ENCODE results near the gene FNDC8. TPM values are rescaled to one million over a fixed set of nuclear protein-coding genes. Genes with fewer than 3 reads are reported as not detected.

FNDC8 gene
- total RNA-seq, 4 donors from 2014 or later: not detected

DNA sequence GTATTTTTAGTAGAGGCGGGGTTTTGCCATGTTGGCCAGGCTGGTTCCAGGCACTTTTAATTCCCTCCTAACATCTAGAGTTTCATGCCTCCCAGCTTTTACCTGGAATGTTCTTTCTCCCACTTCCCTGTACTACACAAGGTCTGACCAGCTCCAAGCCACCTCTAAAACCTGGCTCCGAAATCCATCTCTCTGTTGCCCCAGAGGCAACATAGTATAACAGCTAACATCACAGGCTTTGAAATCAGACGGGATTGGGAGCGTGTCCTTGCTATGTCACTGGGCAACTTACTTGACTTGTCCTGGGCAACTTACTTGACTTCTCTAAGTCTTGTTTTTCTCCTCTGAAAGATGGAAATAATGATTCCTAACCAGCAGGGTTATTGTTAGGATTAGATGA is 41.3 kb downstream of the FNDC8 start:
- H3K4me3 ChIP-seq: no peak overlapping the region
- no peak for DNase-seq
- H3K9me3 ChIP-seq: no peaks in the 10 kb centered on the region
- H3K4me1 ChIP-seq: no peaks in the 10 kb centered on the region
- no peaks in the 10 kb centered on the region for H3K27me3 ChIP-seq
- no peaks in the 10 kb centered on the region for H3K36me3 ChIP-seq
- no peak overlapping the region for H3K27ac ChIP-seq
- TF ChIP-seq, protein P1, sequence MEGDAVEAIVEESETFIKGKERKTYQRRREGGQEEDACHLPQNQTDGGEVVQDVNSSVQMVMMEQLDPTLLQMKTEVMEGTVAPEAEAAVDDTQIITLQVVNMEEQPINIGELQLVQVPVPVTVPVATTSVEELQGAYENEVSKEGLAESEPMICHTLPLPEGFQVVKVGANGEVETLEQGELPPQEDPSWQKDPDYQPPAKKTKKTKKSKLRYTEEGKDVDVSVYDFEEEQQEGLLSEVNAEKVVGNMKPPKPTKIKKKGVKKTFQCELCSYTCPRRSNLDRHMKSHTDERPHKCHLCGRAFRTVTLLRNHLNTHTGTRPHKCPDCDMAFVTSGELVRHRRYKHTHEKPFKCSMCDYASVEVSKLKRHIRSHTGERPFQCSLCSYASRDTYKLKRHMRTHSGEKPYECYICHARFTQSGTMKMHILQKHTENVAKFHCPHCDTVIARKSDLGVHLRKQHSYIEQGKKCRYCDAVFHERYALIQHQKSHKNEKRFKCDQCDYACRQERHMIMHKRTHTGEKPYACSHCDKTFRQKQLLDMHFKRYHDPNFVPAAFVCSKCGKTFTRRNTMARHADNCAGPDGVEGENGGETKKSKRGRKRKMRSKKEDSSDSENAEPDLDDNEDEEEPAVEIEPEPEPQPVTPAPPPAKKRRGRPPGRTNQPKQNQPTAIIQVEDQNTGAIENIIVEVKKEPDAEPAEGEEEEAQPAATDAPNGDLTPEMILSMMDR (IDR thresholded peaks at IDR 0.05): no peak
- no peak for TF ChIP-seq POLR2A (IDR thresholded peaks at IDR 0.05)

- H3K36me3 ChIP-seq: no peaks in the 10 kb centered on the region
- TF ChIP-seq POLR2A (IDR thresholded peaks at IDR 0.05): no peak
- TF ChIP-seq, protein P1 (IDR thresholded peaks at IDR 0.05): no peak
- H3K27ac ChIP-seq: no peak overlapping the region
- H3K9me3 ChIP-seq: no peaks in the 10 kb centered on the region
- no peaks in the 10 kb centered on the region for H3K4me1 ChIP-seq
- H3K27me3 ChIP-seq: no peaks in the 10 kb centered on the region
- H3K4me3 ChIP-seq: no peak overlapping the region
- no peak for DNase-seq
Observed at GRCh38 chr17:35163886-35164285, 42.5 kb downstream of the FNDC8 start.

- Histone ChIP-seq H3K36me3 (no peaks in the 10 kb centered on the region), H3K9me3 (no peaks in the 10 kb centered on the region), H3K27me3 (no peaks in the 10 kb centered on the region), H3K4me3 (no peak overlapping the region), H3K4me1 (no peaks in the 10 kb centered on the region), H3K27ac (no peak overlapping the region)
- no peak for DNase-seq
- TF ChIP-seq, protein P1 (IDR thresholded peaks at IDR 0.05): no peak
- no peak for TF ChIP-seq POLR2A (IDR thresholded peaks at IDR 0.05)
Observed at GRCh38 chr17:35164716-35165115, 43.3 kb downstream of the FNDC8 start.

- H3K27ac ChIP-seq: no peak overlapping the region
- no peak for DNase-seq
- no peaks in the 10 kb centered on the region for H3K4me1 ChIP-seq
- H3K36me3 ChIP-seq: no peaks in the 10 kb centered on the region
- TF ChIP-seq, protein P1 (IDR thresholded peaks at IDR 0.05): no peak
- no peak for TF ChIP-seq POLR2A (IDR thresholded peaks at IDR 0.05)
- H3K4me3 ChIP-seq: no peak overlapping the region
- H3K27me3 ChIP-seq: no peaks in the 10 kb centered on the region
- no peaks in the 10 kb centered on the region for H3K9me3 ChIP-seq
Observed at GRCh38 chr17:35166526-35166925, 45.1 kb downstream of the FNDC8 start.

GRCh38 chr17:35167046-35167445 is 45.6 kb downstream of the FNDC8 start:
- Histone ChIP-seq H3K27me3 (no peaks in the 10 kb centered on the region), H3K4me3 (no peak overlapping the region), H3K4me1 (no peaks in the 10 kb centered on the region), H3K36me3 (no peaks in the 10 kb centered on the region), H3K9me3 (no peaks in the 10 kb centered on the region), H3K27ac (no peak overlapping the region)
- no peak for DNase-seq
- TF ChIP-seq, protein P1 (IDR thresholded peaks at IDR 0.05): no peak
- no peak for TF ChIP-seq POLR2A (IDR thresholded peaks at IDR 0.05)

DNA sequence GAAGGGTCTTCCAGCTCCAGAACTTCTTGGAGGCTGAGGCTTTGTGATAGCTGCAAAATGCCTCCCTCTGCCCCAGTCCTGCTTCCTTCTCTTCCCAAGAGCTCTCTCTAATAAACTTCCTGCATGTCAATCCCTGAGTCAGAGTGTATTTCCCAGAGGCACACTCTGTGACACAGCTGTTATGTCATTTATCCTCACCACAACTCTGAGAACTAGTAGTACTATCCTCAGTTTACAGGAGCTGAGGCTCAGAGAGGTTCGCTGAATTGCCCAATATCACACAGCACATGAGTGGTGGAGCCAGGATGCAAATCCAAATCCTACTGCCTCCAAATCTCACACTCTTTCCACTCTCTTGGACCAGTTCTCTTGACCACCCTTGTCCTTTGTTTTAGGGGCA is 46.3 kb downstream of the FNDC8 start:
- no peaks in the 10 kb centered on the region for H3K4me1 ChIP-seq
- H3K27ac ChIP-seq: no peak overlapping the region
- DNase-seq: no peak

More for the DNA sequence above, 46.3 kb downstream of the FNDC8 start:
- Histone ChIP-seq H3K4me3 (no peak overlapping the region), H3K27me3 (no peaks in the 10 kb centered on the region), H3K36me3 (no peaks in the 10 kb centered on the region), H3K9me3 (no peaks in the 10 kb centered on the region)
- no peak for TF ChIP-seq POLR2A (IDR thresholded peaks at IDR 0.05)
- TF ChIP-seq, protein P1 (IDR thresholded peaks at IDR 0.05): no peak

Data from Peyer's patch (tissue), 4 donors.